Loucy (cell line): ENCODE data around the gene TIFAB.

Source experiments
- CTCF ChIP-seq: fragments of 200-600 bp; sonication (generic); conservative IDR thresholded peaks from 2 replicates; pipeline ENCODE4 v1.5.1; 2014; ENCODE audit warnings: mild to moderate bottlenecking, antibody characterized with exemption, low read length
- EZH2phosphoT487 ChIP-seq: fragments of 200-600 bp; IDR thresholded peaks from 2 replicates; pipeline ENCODE4 v1.6.1; 2018; ENCODE audit warnings: antibody characterized with exemption, mild to moderate bottlenecking, moderate library complexity, borderline replicate concordance

- TF ChIP-seq CTCF (peak; percentile 89), EZH2phosphoT487 (no peak)
Observed at GRCh38 chr5:135457424-135458071, 5.4 kb upstream of the TIFAB start.
